Tibial nerve (tissue), 4 donors: ENCODE data around the gene HOXB5.

ENCODE experiments used
- CTCF ChIP-seq, 5 experiments: fragments of 200-600 bp in 3 of 5; fragments of 450-650 bp in 2 of 5; sonication (generic) in 3 of 5; IDR thresholded peaks; one replicate each; pipeline ENCODE4 v1.5.1; 2016 to 2019; ENCODE audit warnings: antibody characterized with exemption in 5 of 5, mild to moderate bottlenecking in 3 of 5, moderate library complexity in 2 of 5
- EP300 ChIP-seq, 2 donors: sonication (generic); formaldehyde crosslinking; IDR thresholded peaks; one replicate each; pipeline ENCODE4 v1.6.1; 2017; ENCODE audit warnings: antibody characterized with exemption in 2 of 2, mild to moderate bottlenecking in 1 of 2
- POLR2A ChIP-seq, 2 donors: fragments of 450-650 bp; IDR thresholded peaks; one replicate each; pipeline ENCODE4 v1.6.1; 2017; ENCODE audit warnings: antibody characterized with exemption in 2 of 2, mild to moderate bottlenecking in 2 of 2, moderate library complexity in 2 of 2

GRCh38 chr17:48622857-48623256 is 29.3 kb upstream of the HOXB5 start:
- TF ChIP-seq CTCF (IDR thresholded peaks at IDR 0.05) (no peak), EP300 (IDR thresholded peaks at IDR 0.05) (no peak), POLR2A (IDR thresholded peaks at IDR 0.05) (no peak)
